Activated naive CD4-positive, alpha-beta T cell (primary cell): ENCODE measurements around the gene KRIT1.
"Not testable (repeated sequence)": the region's sequence is repeated elsewhere in the genome, so short reads cannot be mapped to it uniquely, and the experiment has no call there.

Experiments
- DNase-seq, 4 experiments: peaks; one replicate each; lab custom pipeline; 2025; lab: John Stamatoyannopoulos, UW

The KRIT1 gene

DNA sequence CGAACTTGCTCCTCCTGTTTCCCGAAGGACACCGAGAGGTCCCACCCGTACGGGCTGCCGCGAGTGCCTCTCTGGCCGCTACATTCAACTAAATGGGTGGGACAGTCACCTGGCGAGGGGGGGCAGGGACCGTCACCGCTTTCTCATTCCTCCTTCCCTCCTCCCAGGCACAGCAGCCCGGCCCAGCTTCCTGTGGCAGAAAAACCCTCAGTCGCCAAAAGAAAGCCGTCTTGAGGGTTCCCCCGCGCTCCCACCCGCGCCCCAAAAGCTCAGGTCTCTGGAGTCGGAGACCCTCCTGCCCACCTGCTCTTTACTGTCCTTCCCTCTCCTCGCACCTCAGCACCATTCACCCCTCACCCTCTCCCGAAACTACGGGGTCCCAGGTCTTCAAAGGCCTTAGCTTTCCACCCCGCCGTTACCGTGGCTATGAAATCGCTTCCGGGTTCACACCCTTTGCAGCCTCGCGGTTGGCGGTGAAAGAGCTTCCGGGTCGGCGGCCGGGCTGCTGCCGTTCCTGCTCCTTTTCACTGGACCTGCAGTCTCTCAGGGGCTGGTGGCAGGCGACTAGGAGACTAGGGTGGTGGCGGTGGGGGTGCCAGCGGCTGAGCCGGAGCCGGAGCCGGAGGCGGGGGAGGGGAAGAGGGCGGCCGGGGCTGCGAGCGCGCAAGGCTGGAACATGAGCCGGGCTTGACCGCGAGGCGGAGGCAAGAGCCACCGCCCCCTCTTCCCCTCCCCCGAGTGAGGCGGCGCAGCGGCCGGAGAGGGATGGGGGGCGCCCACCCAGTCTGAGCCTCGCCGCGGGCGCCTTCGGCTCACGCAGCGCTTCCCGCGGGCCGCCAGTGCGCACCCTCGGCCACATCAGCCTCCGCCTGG, at the start of gene KRIT1, which contains the start of gene ANKIB1:
Gene KRIT1, minus strand, starts transcription at position 428 of the 873 bp plus-strand sequence. CDS start 3,779 bp downstream, outside the sequence.
Gene ANKIB1, plus strand, starts transcription at position 488 of the 873 bp plus-strand sequence. CDS start 49,005 bp downstream, outside the sequence.
- DNase-seq = peak; percentile 50 to 78 (median 68)

DNA sequence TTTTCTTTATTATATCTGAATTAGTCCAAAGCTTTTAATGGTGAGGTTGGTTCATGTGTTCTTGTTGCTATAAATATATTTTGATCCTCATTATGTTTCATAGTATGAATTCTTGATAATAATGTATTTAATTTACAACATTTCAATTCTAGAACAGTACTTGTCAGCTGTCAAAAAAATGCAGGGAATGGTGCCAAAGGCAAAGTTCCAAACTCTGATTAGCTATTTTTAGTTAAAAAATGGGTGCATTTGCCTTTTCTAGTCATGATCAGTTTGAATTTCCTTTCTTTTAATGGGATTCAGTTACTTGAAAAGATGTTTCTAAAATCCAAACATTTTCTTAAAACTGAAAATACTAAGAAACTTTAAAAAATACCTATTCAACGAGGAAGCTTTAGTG, 49.7 kb upstream of the KRIT1 start:
- no peak for DNase-seq

DNA sequence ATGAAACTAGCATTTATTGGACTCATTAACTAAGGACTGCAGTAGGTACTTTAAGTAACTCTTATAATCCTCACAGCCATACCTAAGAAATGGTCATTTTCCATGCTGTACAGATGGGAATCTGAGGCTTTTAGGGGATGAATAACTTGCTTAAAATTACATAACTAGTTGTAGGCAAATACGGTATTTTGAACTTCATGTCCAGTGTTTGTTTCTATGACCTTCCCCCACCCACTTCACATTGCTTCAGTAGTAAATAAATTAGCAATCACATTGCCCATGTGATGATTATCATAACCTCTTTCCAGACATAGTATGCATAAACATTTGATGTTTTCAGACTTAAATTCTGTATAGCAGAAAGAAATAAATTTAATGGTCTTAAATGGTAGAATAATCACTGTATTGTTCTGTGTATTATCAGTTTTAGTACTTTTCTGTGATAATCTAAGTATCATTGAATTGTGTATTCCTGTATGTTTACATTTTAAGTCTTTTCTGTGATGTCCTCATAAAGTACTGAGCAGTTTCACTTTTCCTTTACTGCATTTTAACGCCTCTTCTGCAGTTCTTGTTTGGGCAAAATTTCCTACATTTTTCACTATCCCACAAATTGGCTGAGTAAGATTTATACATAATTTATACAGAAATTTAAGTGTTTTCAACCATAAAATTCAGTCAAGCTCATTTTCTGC, 48.3 kb upstream of the KRIT1 start:
- DNase-seq = no peak

DNA sequence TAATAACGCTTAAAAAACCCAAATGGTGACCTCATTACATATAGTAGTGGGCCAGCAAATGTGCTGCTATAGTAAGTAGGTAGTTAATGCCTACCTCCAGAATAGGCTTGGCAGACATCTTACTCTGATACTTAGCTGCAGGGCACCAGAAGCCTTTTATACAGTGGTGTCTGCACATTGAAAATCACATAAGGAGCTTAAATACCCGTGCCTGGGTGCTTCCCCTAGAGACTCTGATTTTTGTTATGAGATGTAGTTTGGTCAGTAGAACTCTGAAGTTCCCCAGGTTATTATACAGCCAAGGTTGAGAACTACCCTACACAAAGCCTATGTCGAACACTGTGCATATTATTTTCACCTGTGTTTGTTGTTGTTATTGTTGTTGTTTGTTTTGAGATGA, 47.3 kb upstream of the KRIT1 start:
- DNase-seq = no peak

DNA sequence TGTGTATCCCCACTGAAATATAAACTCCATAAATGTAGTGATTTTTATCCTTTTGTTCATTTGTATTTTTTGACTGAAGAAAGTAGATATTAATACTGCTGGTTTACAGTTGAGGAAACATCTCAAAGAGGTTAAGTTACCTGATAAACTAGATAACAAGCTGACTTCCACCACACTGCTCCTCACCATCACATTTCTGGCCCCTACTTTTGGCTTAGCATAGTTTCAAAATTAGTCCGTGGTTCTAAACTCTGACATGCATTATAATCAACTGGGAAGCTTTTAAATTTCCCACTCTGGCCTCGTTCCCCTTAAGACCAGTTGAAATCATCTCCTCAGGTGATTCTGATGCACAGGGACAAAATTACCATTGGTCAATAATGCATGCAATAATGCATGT, 43.6 kb upstream of the KRIT1 start:
- no peak for DNase-seq

DNA sequence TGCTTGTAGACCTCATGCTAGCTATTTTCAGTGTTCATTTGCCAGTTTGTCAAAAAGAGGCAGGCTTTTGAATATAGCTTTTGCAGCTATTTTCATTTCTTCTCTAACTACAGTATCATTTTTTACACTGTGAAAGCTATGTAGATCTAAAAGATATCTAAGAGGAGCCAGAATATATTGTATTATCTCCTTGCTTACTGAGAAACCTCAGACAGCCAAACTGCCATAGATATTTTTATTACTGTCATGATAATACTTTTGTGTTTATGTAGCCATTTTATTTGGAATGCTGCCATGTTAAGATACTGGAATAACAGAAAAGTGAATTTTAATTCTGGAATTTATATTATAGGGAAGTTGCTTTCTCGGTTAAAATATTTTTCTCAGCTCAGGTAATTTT, 37.2 kb upstream of the KRIT1 start:
- no peak for DNase-seq

DNA sequence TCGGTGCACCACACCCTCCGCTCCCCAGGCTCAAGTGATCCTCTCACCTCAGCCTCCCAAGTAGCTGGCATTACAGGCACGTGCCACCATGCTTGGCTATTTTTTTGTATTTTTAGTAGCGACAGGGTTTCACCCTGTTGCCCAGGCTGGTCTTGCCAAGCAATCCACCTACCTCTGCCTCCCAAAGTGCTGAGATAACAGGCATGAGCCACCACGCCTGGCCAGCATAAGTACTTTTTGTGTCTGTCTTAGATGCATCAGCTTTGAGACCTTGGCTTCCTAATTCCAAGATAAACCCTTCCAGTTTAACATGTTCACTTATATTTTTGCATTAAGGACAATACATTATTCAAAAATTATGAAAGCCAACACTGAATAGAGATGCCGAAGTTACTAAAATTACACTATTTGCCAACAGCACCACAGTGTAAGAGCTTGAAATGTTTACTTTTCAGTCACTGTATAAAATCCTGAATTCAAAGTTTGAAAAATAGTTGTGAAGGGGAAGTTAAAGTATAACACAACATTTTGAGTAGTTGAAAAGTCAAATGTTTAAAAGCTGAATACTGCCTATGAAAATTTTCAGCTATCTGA, 36.6 kb upstream of the KRIT1 start:
- no peak for DNase-seq

DNA sequence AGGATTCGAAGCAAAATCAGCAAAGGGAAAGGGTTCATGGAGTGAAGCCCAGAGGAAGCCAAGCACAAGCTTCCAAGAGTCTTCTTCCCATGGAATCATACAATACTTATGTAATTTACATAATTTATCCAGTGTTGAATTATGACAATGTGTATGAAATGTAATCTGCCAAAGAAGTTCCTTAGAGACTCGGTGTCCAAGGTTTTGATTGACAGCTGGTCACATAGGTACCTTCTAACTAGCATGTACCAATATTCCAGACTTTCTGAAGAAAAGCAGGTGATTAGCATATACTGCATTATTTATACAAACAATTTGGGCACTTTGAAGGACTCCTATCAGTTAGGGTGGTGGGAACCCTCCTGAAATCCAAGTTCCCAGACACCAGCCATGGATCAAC, 35.3 kb upstream of the KRIT1 start:
- no peak for DNase-seq

DNA sequence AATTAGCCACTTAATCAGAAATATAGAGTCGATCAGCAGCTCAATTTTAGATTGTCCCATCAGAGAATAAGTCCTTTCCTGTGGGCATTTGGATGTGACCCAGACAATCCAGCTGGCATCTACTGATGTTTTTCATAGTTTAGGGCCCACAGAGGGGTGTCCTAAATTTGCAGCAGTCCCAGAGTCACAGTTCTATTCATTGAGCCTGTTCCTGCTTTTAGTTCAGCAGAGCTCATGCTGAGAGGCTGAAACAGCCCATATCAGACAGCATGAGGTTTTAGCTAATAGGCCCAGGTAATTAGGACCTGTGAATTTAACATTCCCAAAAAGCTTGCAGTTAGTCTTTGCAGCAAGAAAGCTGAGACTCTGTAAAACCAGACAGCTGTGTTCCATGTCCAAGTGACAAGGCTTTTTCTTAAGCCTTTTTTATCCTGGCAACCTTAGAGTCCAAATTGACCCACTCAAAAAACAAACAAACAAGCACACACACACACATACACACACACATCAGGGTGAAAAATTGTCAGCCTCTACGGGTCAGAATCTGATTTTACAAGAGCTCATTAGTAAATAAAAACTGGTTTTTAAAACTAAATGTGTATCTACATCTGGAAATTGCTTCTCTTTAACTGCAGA, 33.8 kb upstream of the KRIT1 start:
- no peak for DNase-seq

DNA sequence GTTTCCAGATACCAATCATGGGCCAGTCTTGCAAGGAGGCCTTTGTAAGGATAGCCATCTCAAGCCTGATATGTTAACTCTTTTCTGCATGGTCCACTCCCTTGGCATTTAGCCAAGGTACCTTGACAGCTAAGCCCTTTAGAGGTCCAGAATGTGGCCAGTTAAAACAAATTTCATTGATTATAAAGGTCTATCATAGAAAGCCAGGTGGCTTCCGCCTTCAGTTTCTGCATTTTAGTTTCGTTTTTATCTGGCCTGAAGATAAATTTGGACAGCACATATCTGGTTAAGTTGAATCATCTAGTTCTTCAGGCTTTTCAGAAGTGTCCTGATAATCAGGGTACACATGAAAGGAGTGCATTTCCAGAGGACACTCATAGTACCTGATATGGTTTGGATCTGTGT, 30.7 kb upstream of the KRIT1 start:
- no peak for DNase-seq

DNA sequence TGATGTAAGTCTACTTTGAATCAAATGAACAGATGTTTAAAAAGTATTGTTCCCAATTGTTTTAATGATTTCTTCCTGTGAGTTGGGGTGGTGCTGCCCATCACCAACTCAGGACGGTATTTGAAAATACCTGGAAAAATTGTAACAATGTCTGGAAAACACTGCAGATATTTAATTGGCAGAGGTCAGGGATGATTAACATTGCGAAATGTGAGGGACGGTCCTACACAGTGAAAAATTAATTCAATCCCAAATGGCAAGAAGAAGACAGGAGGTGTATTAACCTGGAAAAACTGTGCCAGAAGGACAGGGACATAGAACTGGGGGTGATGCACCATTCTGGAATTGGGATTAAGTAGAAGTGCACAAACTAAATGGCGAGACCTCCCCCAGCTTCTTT, 29.6 kb upstream of the KRIT1 start:
- no peak for DNase-seq

DNA sequence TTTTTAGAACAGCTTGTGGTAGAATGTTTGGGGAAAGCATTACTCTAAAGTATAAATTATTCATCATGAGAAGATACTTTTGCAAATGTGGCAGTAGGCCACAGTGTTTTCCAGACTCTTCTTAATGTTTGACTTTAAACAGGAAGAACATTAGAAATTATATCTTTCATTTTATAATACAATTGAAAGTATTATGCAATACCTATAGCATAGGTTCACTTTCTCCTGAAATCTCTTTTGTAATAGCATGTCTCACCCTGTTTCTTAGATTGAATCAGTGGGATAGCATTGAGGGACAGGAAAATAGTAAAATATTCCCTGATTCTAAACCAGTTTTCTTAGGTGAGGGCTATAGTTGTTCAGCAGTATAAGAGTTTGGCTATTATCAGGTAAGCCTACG, 23.2 kb upstream of the KRIT1 start:
- no peak for DNase-seq

DNA sequence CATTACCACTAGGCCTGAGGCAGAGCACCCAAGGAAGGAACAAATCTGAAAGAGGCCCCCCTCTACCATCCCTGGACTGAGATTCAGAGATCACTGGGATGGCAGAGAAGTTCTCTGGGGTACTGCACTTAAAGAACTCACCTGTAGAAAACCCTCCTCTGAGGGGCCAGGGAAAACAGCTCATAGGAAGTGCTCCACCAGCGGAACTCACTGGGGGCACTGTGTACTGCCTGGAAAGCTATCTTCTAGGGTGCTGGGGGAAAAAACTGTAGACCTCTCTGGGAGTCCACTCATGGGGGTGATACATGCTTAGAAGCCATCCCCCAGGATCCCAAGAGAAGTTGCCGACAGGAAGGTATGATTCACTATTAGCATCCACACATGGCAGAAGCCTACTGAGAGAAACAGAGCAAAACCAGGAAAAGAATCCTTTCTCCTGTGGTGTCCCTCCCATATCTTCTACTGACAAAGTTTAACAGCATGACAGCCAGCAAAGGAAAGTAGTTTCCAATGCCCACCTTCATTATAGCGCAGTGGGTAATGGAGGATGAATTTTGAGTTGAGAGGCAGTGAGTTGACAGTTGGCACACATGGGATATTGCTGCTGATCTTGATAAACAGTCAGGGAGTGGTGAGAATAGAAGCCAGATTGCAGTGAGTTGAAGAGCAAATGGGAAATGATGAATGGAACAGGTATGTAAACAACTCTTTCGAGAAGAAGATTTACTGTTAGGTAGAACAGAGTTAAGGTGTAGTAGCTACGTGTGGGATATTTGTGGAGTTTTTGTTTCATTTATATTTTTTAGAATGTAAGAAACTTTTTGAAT, 20.9 kb upstream of the KRIT1 start:
- DNase-seq = no peak

DNA sequence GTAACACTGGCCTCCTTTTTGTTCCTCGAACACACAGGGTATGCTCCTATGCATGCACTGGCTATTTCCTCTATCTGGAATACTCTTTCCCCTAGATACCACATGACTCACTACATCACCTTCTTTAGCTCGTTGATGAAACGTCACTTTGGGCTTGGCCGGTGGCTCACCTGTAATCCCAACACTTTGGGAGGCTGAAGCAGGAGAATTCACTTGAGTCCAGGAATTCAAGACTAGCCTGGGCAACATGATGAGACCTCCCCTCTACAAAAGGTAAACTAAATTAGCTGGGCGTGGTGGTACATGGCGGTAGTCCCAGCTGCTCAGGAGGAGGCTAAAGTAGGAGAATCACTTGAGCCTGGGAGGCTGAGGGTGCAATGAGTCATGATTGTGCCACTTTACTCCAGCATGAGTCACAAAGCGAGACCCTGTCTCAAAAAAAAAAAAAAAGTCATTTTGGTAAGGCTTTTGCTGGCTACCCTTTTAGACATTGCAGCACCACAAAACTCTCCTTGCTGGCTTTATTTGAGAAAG, 14.6 kb upstream of the KRIT1 start:
- no peak for DNase-seq

DNA sequence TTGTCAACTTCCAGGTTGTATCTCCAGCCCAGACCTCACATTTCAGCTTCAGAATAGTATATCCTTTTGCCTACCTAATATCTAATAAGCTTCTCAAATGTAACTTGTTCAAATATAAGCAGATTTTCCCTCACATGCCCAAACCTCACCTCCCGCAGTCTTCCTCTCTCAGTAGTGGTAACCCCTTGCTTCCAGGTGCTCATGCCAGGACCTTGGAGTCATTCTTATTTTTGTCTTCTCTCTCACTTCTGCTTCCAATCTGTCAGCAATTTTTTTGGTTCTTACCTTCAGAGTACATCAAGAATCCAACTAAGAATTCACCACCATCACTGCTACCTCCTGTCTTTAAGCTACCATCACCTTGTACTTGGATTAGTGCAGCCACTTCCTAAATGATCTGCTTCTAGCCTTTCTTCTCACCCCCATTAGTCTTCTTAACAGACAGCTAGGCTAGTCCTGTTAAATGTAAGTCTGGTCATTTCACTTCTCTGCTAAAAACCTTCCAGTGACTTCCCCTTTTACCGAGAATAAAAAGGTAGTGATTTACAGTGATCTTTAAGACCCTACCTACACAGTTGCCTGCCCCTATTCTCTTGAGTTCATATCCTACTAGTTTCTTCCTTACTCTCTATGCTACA, 14.0 kb upstream of the KRIT1 start:
- DNase-seq = no peak

DNA sequence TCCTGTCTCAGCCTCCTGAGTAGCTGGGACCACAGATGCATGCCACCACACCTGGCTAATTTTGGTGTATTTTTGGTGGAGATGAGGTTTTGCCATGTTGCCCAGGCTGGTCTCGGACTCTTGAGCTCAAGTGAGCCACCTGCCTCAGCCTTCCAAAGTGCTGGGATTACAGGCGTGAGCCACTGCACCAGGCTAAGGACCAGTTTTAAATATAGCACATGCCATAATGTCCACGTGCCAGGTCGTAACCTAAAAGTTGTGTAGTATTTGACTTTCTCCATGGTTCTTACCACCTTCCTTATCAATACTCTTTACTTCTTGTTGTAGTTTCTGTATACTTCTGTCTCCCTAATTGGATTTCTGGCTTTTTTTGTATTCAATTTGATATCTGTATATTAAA, 13.3 kb upstream of the KRIT1 start:
- DNase-seq = no peak

DNA sequence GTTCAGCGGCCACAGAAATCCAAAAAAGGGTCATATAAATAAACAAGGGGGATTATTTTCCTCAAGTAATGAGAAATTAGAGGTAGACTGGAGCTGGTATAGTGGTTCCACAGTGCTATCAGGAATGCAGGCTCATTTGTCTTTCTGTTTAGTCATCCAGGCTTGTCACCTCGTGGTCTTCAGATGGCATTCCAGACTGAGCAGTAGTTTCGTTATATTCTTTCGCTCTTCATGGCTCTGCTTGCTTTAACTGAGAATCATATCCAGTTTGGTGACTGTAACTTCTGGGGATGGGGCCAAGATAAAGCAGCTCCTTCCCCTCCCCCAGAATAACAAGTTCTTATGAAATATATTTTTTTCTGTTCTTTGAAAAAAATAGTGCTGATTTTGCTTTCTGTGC, 9.6 kb upstream of the KRIT1 start:
- DNase-seq = no peak

DNA sequence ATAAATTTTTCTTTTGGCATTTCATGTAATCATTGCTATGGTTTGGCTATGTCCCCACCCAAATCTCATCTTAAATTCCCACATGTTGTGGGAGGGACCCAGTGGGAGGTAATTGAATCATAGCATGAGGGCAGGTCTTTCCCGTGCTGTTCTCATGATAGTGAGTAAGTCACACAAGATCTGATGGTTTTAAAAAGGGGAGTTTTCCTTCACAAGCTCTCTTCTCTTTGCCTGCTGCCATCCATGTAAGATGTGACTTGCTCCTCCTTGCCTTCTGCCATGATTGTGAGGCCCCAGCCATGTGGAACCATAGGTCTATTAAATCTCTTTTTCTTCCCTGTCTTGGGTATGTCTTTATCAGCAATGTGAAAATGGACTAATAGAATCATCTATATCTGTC, 9.1 kb upstream of the KRIT1 start:
- DNase-seq = not testable (repeated sequence)

DNA sequence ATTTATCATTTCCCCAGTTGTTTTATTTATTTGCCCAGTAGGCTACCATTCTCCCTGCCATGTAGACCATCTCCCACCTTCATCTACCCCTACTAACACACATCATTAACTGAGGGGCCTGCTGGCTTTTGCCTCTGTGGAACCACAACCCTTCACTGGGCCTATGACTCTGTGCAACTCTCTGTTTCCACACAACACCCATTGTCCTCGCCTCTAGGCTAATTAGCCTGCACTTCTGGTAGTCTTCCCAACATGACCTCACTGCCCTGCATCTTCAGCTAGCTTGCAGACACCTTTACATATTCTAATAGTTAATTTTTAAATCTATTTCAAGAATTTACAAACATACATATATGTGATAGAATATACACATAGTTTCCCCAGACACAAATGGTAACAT, 7.5 kb upstream of the KRIT1 start:
- DNase-seq = no peak

DNA sequence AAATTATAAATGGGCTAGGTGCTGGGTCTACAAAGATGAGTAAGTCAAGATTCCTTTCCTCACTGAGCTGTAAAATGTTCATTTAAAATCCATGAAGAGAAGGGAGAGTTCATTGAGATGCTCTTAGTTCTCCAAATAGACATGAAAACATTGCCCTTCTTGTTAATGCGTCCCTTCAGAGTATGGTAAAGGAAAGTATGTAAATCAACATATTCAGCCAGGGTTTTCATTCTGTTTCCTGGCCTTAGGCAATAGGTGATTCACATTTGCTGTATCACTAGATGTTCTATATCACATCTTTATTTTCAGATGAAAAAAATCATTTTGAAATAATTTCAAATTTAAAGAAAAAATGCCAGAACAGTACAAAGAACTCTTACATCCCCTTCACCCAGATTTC, 5.5 kb upstream of the KRIT1 start:
- DNase-seq = no peak

DNA sequence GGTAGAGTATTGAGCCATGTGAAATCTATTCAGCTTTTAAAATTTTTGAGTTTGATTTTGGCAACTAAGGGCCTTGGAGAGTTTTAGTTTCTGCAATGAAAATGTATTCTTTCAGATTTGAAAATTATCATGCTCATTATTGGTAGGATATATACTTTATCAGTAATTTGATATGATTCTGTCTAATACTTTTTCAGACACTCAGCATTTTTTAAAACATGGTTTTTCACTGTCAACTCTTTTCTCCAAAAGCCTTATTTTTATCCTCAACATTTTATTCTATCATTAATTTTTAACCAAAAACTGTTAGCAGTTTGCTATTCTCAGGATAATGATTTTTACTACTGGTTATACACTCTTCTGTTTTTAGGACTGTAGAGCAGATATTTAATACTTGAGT, 4.9 kb upstream of the KRIT1 start:
- DNase-seq = no peak
